ENCODE measurements around the gene CLIP1.
"Not testable (repeated sequence)": the region's sequence is repeated elsewhere in the genome, so short reads cannot be mapped to it uniquely, and the experiment has no call there.

CLIP1 gene

GRCh38 chr12:122309564-122310121, 112.8 kb downstream of the CLIP1 start:
- DNase-seq, result no peak

- no peak for DNase-seq
Observed at GRCh38 chr12:122308811-122309210, 113.7 kb downstream of the CLIP1 start.

- DNase-seq, result no peak
Observed at GRCh38 chr12:122306407-122306806, 116.1 kb downstream of the CLIP1 start.

- no peak for DNase-seq
Observed at GRCh38 chr12:122304924-122305323, 117.5 kb downstream of the CLIP1 start.

GRCh38 chr12:122303068-122303467, 119.4 kb downstream of the CLIP1 start:
- no peak for DNase-seq

GRCh38 chr12:122298071-122298748, 124.3 kb downstream of the CLIP1 start:
- DNase-seq, result no peak

GRCh38 chr12:122297494-122297893, 125.0 kb downstream of the CLIP1 start:
- no peak for DNase-seq

- DNase-seq, result no peak
Observed at GRCh38 chr12:122295877-122296276, 126.6 kb downstream of the CLIP1 start.

- no peak for DNase-seq
Observed at GRCh38 chr12:122293081-122293480, 129.4 kb downstream of the CLIP1 start.

GRCh38 chr12:122291431-122291830, 131.0 kb downstream of the CLIP1 start:
- DNase-seq, result no peak

- no peak for DNase-seq
Observed at GRCh38 chr12:122283680-122284079, 138.8 kb downstream of the CLIP1 start.

GRCh38 chr12:122282061-122282460, 140.4 kb downstream of the CLIP1 start:
- DNase-seq, result peak in 1 of 2 experiments; percentile 46

GRCh38 chr12:122276242-122276641, 146.2 kb downstream of the CLIP1 start:
- DNase-seq, result no peak

GRCh38 chr12:122275459-122275858, 147.0 kb downstream of the CLIP1 start:
- no peak for DNase-seq

GRCh38 chr12:122266230-122266901, 156.1 kb downstream of the CLIP1 start, which contains the start of gene VPS33A:
Gene VPS33A, minus strand, starts transcription at chr12:122266494. Its CDS starts 86 bp downstream, at chr12:122266408.
- peak; percentile 98 for DNase-seq

GRCh38 chr12:122265886-122266229, 156.6 kb downstream of the CLIP1 start:
- DNase-seq, result peak in 1 of 2 experiments; percentile 51

GRCh38 chr12:122265476-122265875, 157.0 kb downstream of the CLIP1 start:
- no peak for DNase-seq

- DNase-seq, result not testable (repeated sequence)
Observed at GRCh38 chr12:122260735-122261134, 161.7 kb downstream of the CLIP1 start.

GRCh38 chr12:122258939-122259338, 163.5 kb downstream of the CLIP1 start:
- not testable (repeated sequence) for DNase-seq

GRCh38 chr12:122258462-122258861, 164.0 kb downstream of the CLIP1 start:
- DNase-seq, result not testable (repeated sequence)

GRCh38 chr12:122250536-122250935, 171.9 kb downstream of the CLIP1 start:
- DNase-seq, result no peak

- peak in 1 of 2 experiments; percentile 27 for DNase-seq
Observed at GRCh38 chr12:122250047-122250446, 172.4 kb downstream of the CLIP1 start.

GRCh38 chr12:122245553-122245952, 176.9 kb downstream of the CLIP1 start:
- no peak for DNase-seq

Data from SHP77 (cell line).